Stomach (tissue), 9 donors: ENCODE results near the gene NRG4. TPM values are rescaled to one million over a fixed set of nuclear protein-coding genes. Genes with fewer than 3 reads are reported as not detected.
"Not testable (repeated sequence)": the region's sequence is repeated elsewhere in the genome, so short reads cannot be mapped to it uniquely, and the experiment has no call there.

ENCODE experiments used
- DNase-seq, 2 donors: peaks; one replicate each; pipeline versions ENCODE4 v3.0.0 to v3.0.0-alpha.2; 2013 to 2019
- H3K27ac ChIP-seq, 5 donors: fragments of 200-600 bp in 4 of 5; sonication (generic) in 4 of 5; one replicate each; pipeline ENCODE4 v1.5.1; 2013 to 2019; ENCODE audit warnings: mild to moderate bottlenecking in 1 of 5, moderate library complexity in 1 of 5
- H3K27me3 ChIP-seq, 3 donors: fragments of 200-600 bp; sonication (generic); one replicate each; pipeline ENCODE4 v1.5.1; 2017 to 2019; ENCODE audit warnings: mixed run types in 1 of 3
- H3K36me3 ChIP-seq, 4 donors: fragments of 200-600 bp; sonication (generic); 1 replicate in 3 of 4; 2 replicates in 1 of 4; pipeline ENCODE4 v1.5.1; 2016 to 2019
- H3K4me1 ChIP-seq, 4 donors: fragments of 200-600 bp; sonication (generic); one replicate each; pipeline ENCODE4 v1.5.1; 2016 to 2019
- H3K4me3 ChIP-seq, 4 donors: fragments of 200-600 bp; sonication (generic) in 3 of 4; one replicate each; pipeline ENCODE4 v1.5.1; 2016 to 2019; ENCODE audit warnings: mild to moderate bottlenecking in 1 of 4
- H3K9me3 ChIP-seq, 4 donors: fragments of 200-600 bp; sonication (generic); one replicate each; pipeline ENCODE4 v1.5.1; 2016 to 2019
- EP300 ChIP-seq: sonication (generic); formaldehyde crosslinking; IDR thresholded peaks from one replicate; pipeline ENCODE4 v1.6.1; 2017; ENCODE audit warnings: antibody characterized with exemption
- POLR2A ChIP-seq, 4 donors: fragments of 450-650 bp; IDR thresholded peaks; one replicate each; pipeline ENCODE4 v1.6.1; 2016; ENCODE audit warnings: antibody characterized with exemption in 4 of 4, control low read depth in 2 of 4, mild to moderate bottlenecking in 1 of 4, moderate library complexity in 1 of 4
- POLR2AphosphoS5 ChIP-seq, 3 donors: sonication (generic); formaldehyde crosslinking; IDR thresholded peaks; one replicate each; pipeline ENCODE4 v1.6.1; 2016; ENCODE audit warnings: antibody characterized with exemption in 3 of 3
- WGBS, 5 donors: extraction: QIAGEN DNeasy Blood & Tissue Kit in 3 of 5; methylation state at CpG; one replicate each; pipeline versions ENCODE4 v1.1.5 to v1.1.7; 2013 to 2018; 5-methylcytosine and 5-hydroxymethylcytosine counted together
- intact Hi-C: fragments of 100-400 bp; cut with DNase I; formaldehyde crosslinking; loops from one replicate; pipeline ENCODE4 v1.15.1; 2023; ENCODE audit warnings: low total_unique reads
- polyA plus RNA-seq, 3 donors: library from polyadenylated mRNA; stranded (reverse); fragments of 200-250 nt; gene quantifications; one replicate each; pipeline ENCODE4 v1.2.3, GENCODE V29; 2013
- total RNA-seq, 5 donors: library from RNA; depleted of rRNA; stranded (reverse); fragments of >200 nt; gene quantifications; one replicate each; pipeline versions ENCODE4 v1.1.0 to v1.2.3, GENCODE V29; 2014 to 2016
- TF ChIP-seq, protein P1 (sequence below), 7 experiments: fragments of 450-650 bp in 4 of 7; fragments of 200-600 bp in 3 of 7; sonication (generic) in 3 of 7; IDR thresholded peaks; one replicate each; pipeline ENCODE4 v1.5.1; 2016 to 2019; ENCODE audit warnings: antibody characterized with exemption in 7 of 7, control low read depth in 2 of 7, mild to moderate bottlenecking in 1 of 7
- donor health status: healthy with polysubstance abuse.
- donor health status: Bipolar disorder and iron deficiency.
- donor health status: healthy.

NRG4 gene
- total and polyA plus RNA-seq, 8 donors = 1.6 to 42.0 (median 19.7) TPM; not detected in 2

DNA sequence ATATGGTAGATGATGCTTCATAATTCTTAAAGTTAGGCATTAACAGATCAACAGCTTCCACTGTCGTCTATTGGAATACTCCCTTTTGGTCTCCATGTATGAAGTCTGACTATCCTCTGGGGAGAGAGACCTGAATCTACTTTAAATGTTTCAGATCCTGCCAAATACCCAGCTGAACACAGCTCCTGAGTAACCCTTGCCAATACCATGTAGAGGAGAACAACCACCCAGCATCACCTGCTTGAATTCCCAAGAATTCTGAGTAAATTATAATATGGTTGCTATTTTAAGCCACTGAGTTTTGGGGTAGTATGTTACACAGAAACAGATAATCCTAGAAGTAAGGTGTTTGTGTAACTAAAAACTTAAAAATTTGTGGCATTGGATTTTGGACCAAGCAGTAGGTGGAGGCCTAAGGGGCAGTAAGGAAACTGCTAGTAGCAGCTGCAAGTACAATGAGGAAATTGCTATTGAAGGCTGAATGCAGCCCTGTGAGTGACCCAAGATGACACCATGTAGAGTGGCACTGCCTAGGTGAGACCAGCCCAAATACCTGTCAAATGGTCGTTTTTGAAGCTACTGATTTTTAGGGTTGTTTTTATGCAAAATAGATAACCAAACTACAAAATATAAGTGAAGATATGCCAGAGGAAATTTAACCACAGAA, 30.9 kb downstream of the NRG4 start:
- H3K9me3 ChIP-seq = no peaks in the 10 kb centered on the region
- TF ChIP-seq POLR2AphosphoS5 (IDR thresholded peaks at IDR 0.05) (no peak), POLR2A (IDR thresholded peaks at IDR 0.05) (no peak), EP300 (no peak)
- TF ChIP-seq, protein P1, sequence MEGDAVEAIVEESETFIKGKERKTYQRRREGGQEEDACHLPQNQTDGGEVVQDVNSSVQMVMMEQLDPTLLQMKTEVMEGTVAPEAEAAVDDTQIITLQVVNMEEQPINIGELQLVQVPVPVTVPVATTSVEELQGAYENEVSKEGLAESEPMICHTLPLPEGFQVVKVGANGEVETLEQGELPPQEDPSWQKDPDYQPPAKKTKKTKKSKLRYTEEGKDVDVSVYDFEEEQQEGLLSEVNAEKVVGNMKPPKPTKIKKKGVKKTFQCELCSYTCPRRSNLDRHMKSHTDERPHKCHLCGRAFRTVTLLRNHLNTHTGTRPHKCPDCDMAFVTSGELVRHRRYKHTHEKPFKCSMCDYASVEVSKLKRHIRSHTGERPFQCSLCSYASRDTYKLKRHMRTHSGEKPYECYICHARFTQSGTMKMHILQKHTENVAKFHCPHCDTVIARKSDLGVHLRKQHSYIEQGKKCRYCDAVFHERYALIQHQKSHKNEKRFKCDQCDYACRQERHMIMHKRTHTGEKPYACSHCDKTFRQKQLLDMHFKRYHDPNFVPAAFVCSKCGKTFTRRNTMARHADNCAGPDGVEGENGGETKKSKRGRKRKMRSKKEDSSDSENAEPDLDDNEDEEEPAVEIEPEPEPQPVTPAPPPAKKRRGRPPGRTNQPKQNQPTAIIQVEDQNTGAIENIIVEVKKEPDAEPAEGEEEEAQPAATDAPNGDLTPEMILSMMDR (IDR thresholded peaks at IDR 0.05) = no peak

DNA sequence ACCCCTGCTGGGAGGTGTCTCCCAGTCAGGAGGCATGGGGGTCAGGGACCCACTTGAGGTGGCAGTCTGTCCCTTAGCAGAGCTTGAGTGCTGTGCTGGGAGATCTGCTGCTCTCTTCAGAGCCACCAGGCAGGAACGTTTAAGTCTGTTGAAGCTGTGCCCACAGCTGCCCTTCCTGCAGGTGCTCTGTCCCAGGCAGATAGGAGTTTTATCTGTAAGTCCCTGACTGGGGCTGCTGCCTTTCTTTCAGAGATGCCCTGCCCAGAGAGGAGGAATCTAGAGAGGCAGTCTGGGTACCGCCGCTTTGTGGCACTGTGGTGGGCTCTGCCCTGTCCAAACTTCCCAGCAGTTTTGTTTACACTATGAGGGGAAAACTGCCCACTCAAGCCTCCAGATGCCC, 35.5 kb downstream of the NRG4 start:
- H3K4me3 ChIP-seq, H3K27ac ChIP-seq, H3K36me3 ChIP-seq, intact Hi-C loops, DNase-seq, H3K9me3 ChIP-seq, H3K27me3 ChIP-seq, H3K4me1 ChIP-seq: not testable (repeated sequence)
- whole genome bisulfite sequencing, 5 donors = 81 to 100% (median 87%) methylated on average over 2 to 3 of the region's 3 CpGs

More for the DNA sequence above, 30.9 kb downstream of the NRG4 start:
- 69 to 74% (median 70%) methylated on average over 2 of the region's 2 CpGs for WGBS, 5 donors
- no peaks in the 10 kb centered on the region for H3K36me3 ChIP-seq
- intact Hi-C loops = no loop called here
- H3K4me3 ChIP-seq = no peak overlapping the region
- peaks cover 0 to 6% (median 0%) of the 10 kb centered on the region in 3 donors for H3K27me3 ChIP-seq
- H3K4me1 ChIP-seq = no peaks in the 10 kb centered on the region
- DNase-seq = no peak
- H3K27ac ChIP-seq = no peak overlapping the region

DNA sequence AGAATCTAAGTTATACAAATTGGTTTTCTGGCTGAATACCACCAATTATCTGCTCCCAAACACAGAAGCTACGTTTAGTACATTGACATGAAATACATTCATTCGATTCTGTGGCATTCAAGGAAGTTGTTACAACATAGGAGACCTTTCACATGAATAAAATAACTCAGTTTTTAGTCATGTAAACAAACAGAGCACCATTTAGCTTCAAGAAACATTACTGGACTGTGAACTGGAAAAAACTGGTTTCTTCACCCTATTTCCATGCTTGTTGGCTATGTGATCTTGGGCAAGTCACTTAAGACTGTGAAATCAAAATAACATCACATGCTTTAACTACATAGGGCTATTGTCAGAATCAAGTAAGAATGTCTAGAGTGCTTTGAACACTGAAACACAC, 46.2 kb downstream of the NRG4 start:
- WGBS, 5 donors = 19 to 30% (median 20%) methylated on average over 2 of the region's 2 CpGs
- intact Hi-C loops = no loop called here
- DNase-seq = peak in 1 of 2 donors; percentile 22
- H3K27me3 ChIP-seq = no peaks in the 10 kb centered on the region
- H3K9me3 ChIP-seq = no peaks in the 10 kb centered on the region
- no peaks in the 10 kb centered on the region for H3K36me3 ChIP-seq
- peaks cover 0 to 17% (median 7%) of the 10 kb centered on the region in 4 donors for H3K4me1 ChIP-seq
- peak overlapping the region in 4 of 5 donors; percentile 11 to 66 (median 48) for H3K27ac ChIP-seq
- no peak for TF ChIP-seq EP300
- H3K4me3 ChIP-seq = no peak overlapping the region

GRCh38 chr15:75961331-75961730, 50.9 kb downstream of the NRG4 start:
- Histone ChIP-seq H3K9me3 (no peaks in the 10 kb centered on the region), H3K27me3 (no peaks in the 10 kb centered on the region), H3K4me3 (no peak overlapping the region), H3K27ac (peak overlapping the region in 1 of 5 donors; percentile 13), H3K36me3 (no peaks in the 10 kb centered on the region), H3K4me1 (peaks cover 0 to 13% (median 7%) of the 10 kb centered on the region in 4 donors)
- WGBS, 5 donors = 32 to 62% (median 38%) methylated on average over 1 of the region's 1 CpG
- DNase-seq = peak in 1 of 2 donors; percentile 14
- no peak for TF ChIP-seq POLR2A (IDR thresholded peaks at IDR 0.05)
- TF ChIP-seq, protein P1 (IDR thresholded peaks at IDR 0.05) = no peak
- intact Hi-C loops = no loop called here

DNA sequence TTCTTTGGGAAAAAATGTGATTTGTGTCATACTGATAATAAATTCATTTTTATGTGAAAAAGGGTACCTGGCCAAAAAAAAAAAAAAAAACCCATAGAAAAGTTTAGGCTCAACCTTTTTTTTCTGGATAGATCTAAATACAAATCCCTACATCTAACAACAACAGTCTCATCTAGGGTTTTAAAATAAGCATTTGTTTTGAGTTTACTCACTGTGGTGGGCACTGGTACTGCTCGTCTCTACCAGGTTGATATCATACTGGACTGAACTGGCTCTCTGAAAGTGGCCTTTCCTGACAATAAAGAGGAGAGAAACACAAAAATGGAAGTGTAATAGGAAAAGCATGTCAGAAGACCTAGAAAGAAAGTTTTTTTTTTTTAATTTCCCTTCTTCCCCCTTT, 56.5 kb downstream of the NRG4 start:
- H3K4me1 ChIP-seq = no peaks in the 10 kb centered on the region
- DNase-seq = no peak
- peaks cover 0 to 9% (median 0%) of the 10 kb centered on the region in 3 donors for H3K27me3 ChIP-seq
- intact Hi-C loops = no loop called here
- TF ChIP-seq, protein P1 (IDR thresholded peaks at IDR 0.05) = no peak
- TF ChIP-seq EP300 (no peak), POLR2A (IDR thresholded peaks at IDR 0.05) (no peak), POLR2AphosphoS5 (IDR thresholded peaks at IDR 0.05) (no peak)
- no peak overlapping the region for H3K4me3 ChIP-seq
- H3K36me3 ChIP-seq = no peaks in the 10 kb centered on the region
- 73 to 81% (median 79%) methylated on average over 1 of the region's 1 CpG for WGBS, 5 donors
- H3K9me3 ChIP-seq = no peaks in the 10 kb centered on the region
- no peak overlapping the region for H3K27ac ChIP-seq
